ENCODE results near the gene B3GNT7.
A peak's percentile ranks its signal among the peaks of the same experiment; 100 is the strongest.
"Not testable (repeated sequence)": the region's sequence is repeated elsewhere in the genome, so short reads cannot be mapped to it uniquely, and the experiment has no call there.

Gene B3GNT7

GRCh38 chr2:231403421-231404182, 8.1 kb downstream of the B3GNT7 start:
- not testable (repeated sequence) for DNase-seq (ENCODE audit: low spot score)

DNA sequence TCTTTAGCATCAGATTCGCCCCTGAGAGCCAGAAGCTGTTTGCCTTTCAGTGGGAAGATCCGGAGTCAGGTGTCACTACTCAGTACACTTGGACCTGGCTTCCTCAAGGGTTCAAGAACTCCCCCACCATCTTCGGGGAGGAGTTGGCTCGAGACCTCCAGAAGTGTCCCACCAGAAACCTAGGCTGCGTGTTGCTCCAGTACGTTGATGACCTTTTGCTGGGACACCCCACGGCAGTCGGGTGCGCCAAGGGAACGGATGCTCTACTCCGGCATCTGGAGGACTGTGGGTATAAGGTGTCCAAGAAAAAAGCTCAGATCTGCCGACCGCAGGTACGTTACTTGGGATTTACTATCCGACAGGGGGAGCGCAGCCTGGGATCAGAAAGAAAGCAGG, 8.7 kb downstream of the B3GNT7 start:
- DNase-seq (ENCODE audit: low spot score) = not testable (repeated sequence)

DNA sequence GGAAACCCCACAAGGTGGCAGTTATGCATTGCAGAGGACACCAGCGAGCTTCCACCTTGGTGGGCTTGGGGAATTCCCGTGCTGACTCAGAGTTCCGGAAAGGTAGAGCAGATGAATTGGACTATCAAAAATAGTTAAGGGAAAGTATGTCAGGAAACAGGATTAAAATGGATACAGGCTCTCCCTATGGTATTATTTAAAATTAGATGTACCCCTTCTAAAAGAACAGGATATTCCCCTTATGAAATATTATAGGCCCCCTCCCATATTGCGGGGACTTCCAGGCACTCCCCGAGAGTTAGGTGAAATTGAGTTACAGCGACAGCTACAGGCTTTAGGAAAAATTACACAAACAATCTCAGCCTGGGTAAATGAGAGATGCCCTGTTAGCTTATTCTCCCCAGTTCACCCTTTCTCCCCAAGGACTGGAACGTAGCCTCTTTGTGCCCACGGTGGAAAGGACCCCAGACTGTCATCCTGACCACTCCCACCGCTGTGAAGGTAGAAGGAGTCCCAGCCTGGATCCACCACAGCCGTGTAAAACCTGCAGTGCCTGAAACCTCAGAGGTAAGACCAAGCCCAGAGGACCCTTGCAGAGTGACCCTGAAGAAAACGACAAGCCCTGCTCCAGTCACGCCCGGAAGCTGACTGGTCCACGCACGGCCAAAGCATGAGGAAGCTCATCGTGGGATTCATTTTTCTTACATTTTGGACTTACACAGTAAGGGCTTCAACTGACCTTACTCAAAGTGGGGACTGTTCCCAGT, 10.3 kb downstream of the B3GNT7 start:
- DNase-seq (ENCODE audit: low spot score) = not testable (repeated sequence)

DNA sequence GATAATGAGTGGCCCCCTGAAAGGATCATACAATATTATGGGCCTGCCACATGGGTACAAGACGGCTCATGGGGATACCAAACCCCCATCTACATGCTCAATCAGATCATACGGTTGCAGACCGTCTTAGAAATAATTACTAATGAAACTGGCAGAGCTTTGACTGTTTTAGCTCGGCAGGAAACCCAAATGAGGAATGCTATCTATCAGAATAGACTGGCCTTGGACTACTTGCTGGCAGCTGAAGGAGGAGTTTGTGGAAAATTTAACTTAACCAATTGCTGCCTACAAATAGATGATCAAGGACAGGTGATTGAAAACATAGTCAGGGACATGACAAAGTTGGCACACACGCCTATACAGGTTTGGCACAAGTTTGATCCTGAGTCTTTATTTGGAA, 12.2 kb downstream of the B3GNT7 start:
- DNase-seq (ENCODE audit: low spot score) = not testable (repeated sequence)

- not testable (repeated sequence) for DNase-seq (ENCODE audit: low spot score)
Measured at GRCh38 chr2:231408304-231408703, 12.8 kb downstream of the B3GNT7 start.

GRCh38 chr2:231409776-231410175, 14.3 kb downstream of the B3GNT7 start:
- DNase-seq (ENCODE audit: low spot score) = no peak

- no peak for DNase-seq (ENCODE audit: low spot score)
Measured at GRCh38 chr2:231410293-231411004, 14.9 kb downstream of the B3GNT7 start.

DNA sequence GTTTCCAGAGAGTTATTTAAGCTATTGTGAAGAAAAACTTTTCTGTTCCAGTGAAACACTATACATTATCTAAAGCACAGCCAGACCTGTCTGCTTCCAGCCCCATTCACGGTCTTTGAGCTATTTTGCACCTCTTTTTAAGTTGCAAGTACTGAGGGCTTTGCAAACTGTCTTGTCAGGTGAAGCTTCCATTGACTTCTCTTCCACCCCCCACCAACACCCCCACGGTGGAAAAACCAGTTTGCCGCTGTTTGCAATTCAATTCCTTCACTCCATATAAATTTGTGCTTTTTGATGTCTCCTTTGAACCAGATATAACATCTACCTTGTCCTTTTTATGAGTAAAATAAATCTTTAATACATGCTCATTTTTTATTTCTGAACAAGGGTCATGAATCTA, 15.7 kb downstream of the B3GNT7 start:
- DNase-seq (ENCODE audit: low spot score) = no peak

DNA sequence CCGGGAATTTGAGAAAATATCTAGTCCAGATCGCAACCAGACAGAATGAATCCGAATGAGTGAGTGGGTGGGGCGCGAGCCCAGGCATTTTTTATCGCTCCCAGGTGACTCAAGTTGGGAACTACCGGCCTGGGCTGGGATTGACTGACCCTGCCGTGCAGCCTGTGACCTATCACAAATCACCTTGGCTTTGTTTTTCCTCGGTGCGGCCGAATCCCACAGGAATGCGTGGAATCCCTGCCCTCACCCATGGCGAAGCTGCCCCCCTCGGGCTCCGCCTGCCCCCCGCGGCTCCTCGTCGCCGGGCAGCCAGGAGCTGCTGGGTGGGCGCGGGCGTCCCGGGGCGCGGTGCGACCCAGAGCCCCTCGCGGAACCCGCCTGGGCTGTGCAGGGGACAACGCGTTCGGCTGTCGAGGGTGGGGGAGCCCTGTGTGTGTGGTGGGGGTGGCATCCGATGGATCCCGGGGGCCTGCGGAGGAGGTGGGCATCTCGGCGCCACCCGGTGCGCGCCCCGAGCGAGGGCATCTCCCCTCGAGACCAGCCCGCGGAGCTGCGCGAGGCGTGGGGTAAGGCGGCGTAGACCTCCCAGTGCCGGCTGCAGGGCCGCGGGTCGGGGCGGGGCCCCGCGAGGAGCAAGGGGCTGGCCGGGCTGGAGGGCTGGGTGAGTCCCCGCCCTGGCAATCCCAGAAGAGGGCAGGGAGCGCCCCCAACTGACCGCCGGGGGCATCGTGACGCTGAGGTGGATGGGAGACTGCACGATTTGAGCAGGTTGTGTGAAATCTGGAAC, 16.5 kb downstream of the B3GNT7 start:
- peak; percentile 88 for DNase-seq (ENCODE audit: low spot score)

DNA sequence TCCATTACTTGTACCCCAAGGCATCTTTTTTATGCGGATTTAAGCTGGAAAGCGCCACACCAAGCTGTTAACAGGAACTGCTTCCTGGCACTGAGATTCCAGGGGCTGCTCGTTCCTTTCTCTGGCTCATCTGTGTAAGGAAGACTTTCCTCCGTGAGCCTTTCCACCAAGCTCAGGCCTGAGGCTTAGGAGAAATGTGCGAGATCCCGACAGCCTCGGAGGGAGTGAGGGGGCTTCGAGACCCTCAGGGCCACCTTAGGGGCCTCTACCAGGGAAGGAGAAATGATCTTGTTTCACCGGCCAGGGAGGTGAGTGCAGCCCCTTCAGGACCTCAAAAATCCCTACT, 17.1 kb downstream of the B3GNT7 start:
- no peak for DNase-seq (ENCODE audit: low spot score)

- DNase-seq (ENCODE audit: low spot score) = no peak
Measured at GRCh38 chr2:231413456-231413855, 17.9 kb downstream of the B3GNT7 start.

GRCh38 chr2:231413921-231414476, 18.5 kb downstream of the B3GNT7 start:
- DNase-seq (ENCODE audit: low spot score) = no peak

GRCh38 chr2:231415029-231415428, 19.5 kb downstream of the B3GNT7 start:
- DNase-seq (ENCODE audit: low spot score) = no peak

- no peak for DNase-seq (ENCODE audit: low spot score)
Measured at GRCh38 chr2:231418820-231419640, 23.5 kb downstream of the B3GNT7 start.

DNA sequence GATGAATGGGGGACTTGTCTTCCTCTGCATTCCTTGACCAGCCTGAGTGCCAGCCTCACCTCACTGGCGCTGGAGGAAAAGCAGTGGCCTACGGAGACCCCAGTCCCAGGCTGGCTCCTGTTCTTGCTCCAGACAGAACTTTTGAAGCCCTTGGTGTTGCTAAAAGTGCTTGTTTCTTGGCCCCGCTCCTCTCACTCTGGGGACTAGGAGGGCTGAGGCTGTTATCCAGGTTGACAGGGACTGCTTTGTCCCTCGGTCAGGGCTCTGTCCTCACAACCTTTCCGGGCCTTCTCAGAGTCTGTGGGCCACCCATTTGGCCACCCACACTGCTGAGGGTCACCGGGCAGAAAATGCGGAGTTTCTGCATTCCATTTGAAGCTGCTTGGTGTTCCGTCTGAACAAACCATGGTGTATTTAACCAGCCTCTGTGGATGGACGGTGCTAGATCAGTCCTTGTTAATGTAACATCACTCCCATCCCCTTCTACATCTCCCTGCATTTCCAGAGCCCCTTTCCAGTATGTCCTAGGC, 25.6 kb downstream of the B3GNT7 start:
- DNase-seq (ENCODE audit: low spot score) = no peak

- DNase-seq (ENCODE audit: low spot score) = no peak
Measured at GRCh38 chr2:231422056-231422455, 26.5 kb downstream of the B3GNT7 start.

- DNase-seq (ENCODE audit: low spot score) = no peak
Measured at GRCh38 chr2:231423176-231423575, 27.7 kb downstream of the B3GNT7 start.

- no peak for DNase-seq (ENCODE audit: low spot score)
Measured at GRCh38 chr2:231425291-231425810, 29.8 kb downstream of the B3GNT7 start.

DNA sequence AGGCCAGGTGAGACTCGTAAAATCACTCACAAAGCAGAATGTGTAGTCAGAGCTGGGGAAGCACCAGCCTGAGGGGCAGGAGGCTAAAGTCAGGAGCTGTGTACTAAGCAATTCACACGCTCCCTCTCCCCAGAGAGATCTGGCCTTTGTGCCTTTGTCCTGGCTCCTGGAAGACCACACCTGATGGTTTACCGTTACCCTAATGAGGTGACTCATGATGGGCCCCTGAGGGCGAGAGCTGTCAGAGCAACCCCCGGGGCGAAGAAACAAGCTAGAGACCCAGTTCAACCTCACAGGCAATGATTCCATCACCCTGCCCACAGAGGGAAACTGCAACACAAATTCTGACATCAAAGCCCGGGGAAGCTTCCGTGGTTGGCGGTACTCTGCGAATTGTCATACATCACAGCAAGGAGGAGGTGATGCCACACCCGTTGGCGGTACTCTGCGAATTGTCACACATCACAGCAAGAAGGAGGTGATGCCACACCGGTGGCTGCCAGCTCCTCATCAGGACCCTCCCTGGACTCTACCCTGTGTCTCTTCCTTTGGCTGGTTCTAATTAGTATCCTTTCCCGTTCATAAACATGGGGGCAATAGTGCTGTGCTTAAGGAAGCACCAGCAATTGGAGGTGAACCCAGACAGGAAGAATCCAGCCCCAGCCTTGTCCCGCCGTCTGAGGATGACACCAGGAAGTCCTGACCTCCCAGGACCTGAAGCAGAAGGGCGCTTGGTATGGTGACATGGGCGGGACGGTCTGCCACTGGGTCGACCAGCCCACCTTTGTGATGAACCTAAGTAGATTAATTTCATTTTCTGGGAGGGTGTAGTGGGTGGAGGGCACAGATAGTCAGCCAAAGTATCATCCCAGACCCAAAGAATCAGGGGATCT, 30.5 kb downstream of the B3GNT7 start:
- no peak for DNase-seq (ENCODE audit: low spot score)
